H1 (cell line): ENCODE results near the gene C11orf42. TPM values are rescaled to one million over a fixed set of nuclear protein-coding genes. Genes with fewer than 3 reads are reported as not detected.

Experiments used
- EZH2 ChIP-seq: fragments of 200-600 bp; sonication (generic); IDR thresholded peaks from 2 replicates; pipeline ENCODE4 v1.7.1; 2012; ENCODE audit warnings: low read depth, mild to moderate bottlenecking, moderate library complexity, low read length, inconsistent platforms; ENCODE audit not compliant: severe bottlenecking
- HDAC6 ChIP-seq: IDR thresholded peaks from one replicate; pipeline ENCODE4 v1.7.1; 2012; ENCODE audit warnings: low read depth, mild to moderate bottlenecking, inconsistent platforms, low read length, moderate library complexity
- JUND ChIP-seq: IDR thresholded peaks from 2 replicates; pipeline ENCODE4 v1.6.1; 2011; ENCODE audit warnings: mild to moderate bottlenecking, improper control_type of control experiment, low read length
- POU5F1 ChIP-seq: IDR thresholded peaks from 2 replicates; pipeline ENCODE4 v1.6.1; 2011; ENCODE audit warnings: low read depth, mild to moderate bottlenecking, low read length, moderate library complexity
- RFX5 ChIP-seq: IDR thresholded peaks from 2 replicates; pipeline ENCODE4 v1.6.1; 2011; ENCODE audit warnings: low read depth, low read length, improper control_type of control experiment, borderline replicate concordance
- RXRA ChIP-seq: IDR thresholded peaks from 2 replicates; pipeline ENCODE4 v1.6.1; 2011; ENCODE audit warnings: low read depth, mild to moderate bottlenecking, low read length, moderate library complexity; ENCODE audit not compliant: insufficient read depth
- SP2 ChIP-seq: IDR thresholded peaks from 2 replicates; pipeline ENCODE4 v1.6.1; 2012; ENCODE audit warnings: mild to moderate bottlenecking, low read length, inconsistent platforms
- SP4 ChIP-seq: IDR thresholded peaks from 2 replicates; pipeline ENCODE4 v1.6.1; 2012; ENCODE audit warnings: low read length, inconsistent platforms
- TCF12 ChIP-seq: IDR thresholded peaks from 2 replicates; pipeline ENCODE4 v1.6.1; 2011; ENCODE audit warnings: low read depth, mild to moderate bottlenecking, low read length
- TEAD4 ChIP-seq: IDR thresholded peaks from 2 replicates; pipeline ENCODE4 v1.6.1; 2012; ENCODE audit warnings: low read depth, low read length, inconsistent platforms, mixed read lengths
- YY1 ChIP-seq: IDR thresholded peaks from 2 replicates; pipeline ENCODE4 v1.6.1; 2011; ENCODE audit warnings: low read depth, mild to moderate bottlenecking, low read length
- polyA plus RNA-seq, 7 experiments: library from polyadenylated mRNA; depleted of rRNA in 3 of 7; stranded (reverse) in 5 of 7; unstranded in 2 of 7; fragments of >200 nt in 5 of 7; fragments of 200-250 nt in 2 of 7; gene quantifications; 1 replicate in 5 of 7; 2 replicates in 1 of 7; 4 replicates in 1 of 7; pipeline versions ENCODE4 v1.2.1 to v1.2.3, GENCODE V29; 2011 to 2013; ENCODE audit warnings: missing spikeins in 2 of 7, mixed read lengths in 2 of 7
- total RNA-seq: library from RNA; stranded (reverse); fragmentation: NEBNext Ultra II Directional; extraction: Animal tissue kit (Norgen Biotek cat#: 25700); gene quantifications from 2 replicates; pipeline ENCODE4 v1.2.1, GENCODE V29; 2021
- TF ChIP-seq, protein P1 (sequence below): fragments of 300-600 bp; sonication (generic); IDR thresholded peaks from 2 replicates; pipeline ENCODE4 v1.7.1; 2012; ENCODE audit warnings: low read length, moderate library complexity, mild to moderate bottlenecking, inconsistent platforms; ENCODE audit not compliant: insufficient replicate concordance
- TF ChIP-seq, protein P2 (sequence below): IDR thresholded peaks from 2 replicates; pipeline ENCODE4 v1.6.1; 2012; ENCODE audit warnings: inconsistent platforms

Gene C11orf42
- total and polyA plus RNA-seq, 2 of the 8 experiments (the other 6 are each of a cell fraction or from before 2014, with no cell fraction given) = not detected

DNA sequence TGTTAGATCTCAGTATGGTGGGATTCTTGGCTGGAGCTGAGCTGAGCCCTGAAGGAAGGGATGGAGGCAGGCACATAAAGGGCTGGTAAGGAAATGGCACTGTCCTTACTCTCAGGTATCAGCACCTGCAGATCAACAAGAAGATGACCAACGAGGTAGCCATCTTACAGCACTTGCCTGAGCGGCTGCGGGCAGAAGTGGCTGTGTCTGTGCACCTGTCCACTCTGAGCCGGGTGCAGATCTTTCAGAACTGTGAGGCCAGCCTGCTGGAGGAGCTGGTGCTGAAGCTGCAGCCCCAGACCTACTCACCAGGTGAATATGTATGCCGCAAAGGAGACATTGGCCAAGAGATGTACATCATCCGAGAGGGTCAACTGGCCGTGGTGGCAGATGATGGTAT lies 36.0 kb downstream of the C11orf42 start (continued):
- TF ChIP-seq, protein P1, sequence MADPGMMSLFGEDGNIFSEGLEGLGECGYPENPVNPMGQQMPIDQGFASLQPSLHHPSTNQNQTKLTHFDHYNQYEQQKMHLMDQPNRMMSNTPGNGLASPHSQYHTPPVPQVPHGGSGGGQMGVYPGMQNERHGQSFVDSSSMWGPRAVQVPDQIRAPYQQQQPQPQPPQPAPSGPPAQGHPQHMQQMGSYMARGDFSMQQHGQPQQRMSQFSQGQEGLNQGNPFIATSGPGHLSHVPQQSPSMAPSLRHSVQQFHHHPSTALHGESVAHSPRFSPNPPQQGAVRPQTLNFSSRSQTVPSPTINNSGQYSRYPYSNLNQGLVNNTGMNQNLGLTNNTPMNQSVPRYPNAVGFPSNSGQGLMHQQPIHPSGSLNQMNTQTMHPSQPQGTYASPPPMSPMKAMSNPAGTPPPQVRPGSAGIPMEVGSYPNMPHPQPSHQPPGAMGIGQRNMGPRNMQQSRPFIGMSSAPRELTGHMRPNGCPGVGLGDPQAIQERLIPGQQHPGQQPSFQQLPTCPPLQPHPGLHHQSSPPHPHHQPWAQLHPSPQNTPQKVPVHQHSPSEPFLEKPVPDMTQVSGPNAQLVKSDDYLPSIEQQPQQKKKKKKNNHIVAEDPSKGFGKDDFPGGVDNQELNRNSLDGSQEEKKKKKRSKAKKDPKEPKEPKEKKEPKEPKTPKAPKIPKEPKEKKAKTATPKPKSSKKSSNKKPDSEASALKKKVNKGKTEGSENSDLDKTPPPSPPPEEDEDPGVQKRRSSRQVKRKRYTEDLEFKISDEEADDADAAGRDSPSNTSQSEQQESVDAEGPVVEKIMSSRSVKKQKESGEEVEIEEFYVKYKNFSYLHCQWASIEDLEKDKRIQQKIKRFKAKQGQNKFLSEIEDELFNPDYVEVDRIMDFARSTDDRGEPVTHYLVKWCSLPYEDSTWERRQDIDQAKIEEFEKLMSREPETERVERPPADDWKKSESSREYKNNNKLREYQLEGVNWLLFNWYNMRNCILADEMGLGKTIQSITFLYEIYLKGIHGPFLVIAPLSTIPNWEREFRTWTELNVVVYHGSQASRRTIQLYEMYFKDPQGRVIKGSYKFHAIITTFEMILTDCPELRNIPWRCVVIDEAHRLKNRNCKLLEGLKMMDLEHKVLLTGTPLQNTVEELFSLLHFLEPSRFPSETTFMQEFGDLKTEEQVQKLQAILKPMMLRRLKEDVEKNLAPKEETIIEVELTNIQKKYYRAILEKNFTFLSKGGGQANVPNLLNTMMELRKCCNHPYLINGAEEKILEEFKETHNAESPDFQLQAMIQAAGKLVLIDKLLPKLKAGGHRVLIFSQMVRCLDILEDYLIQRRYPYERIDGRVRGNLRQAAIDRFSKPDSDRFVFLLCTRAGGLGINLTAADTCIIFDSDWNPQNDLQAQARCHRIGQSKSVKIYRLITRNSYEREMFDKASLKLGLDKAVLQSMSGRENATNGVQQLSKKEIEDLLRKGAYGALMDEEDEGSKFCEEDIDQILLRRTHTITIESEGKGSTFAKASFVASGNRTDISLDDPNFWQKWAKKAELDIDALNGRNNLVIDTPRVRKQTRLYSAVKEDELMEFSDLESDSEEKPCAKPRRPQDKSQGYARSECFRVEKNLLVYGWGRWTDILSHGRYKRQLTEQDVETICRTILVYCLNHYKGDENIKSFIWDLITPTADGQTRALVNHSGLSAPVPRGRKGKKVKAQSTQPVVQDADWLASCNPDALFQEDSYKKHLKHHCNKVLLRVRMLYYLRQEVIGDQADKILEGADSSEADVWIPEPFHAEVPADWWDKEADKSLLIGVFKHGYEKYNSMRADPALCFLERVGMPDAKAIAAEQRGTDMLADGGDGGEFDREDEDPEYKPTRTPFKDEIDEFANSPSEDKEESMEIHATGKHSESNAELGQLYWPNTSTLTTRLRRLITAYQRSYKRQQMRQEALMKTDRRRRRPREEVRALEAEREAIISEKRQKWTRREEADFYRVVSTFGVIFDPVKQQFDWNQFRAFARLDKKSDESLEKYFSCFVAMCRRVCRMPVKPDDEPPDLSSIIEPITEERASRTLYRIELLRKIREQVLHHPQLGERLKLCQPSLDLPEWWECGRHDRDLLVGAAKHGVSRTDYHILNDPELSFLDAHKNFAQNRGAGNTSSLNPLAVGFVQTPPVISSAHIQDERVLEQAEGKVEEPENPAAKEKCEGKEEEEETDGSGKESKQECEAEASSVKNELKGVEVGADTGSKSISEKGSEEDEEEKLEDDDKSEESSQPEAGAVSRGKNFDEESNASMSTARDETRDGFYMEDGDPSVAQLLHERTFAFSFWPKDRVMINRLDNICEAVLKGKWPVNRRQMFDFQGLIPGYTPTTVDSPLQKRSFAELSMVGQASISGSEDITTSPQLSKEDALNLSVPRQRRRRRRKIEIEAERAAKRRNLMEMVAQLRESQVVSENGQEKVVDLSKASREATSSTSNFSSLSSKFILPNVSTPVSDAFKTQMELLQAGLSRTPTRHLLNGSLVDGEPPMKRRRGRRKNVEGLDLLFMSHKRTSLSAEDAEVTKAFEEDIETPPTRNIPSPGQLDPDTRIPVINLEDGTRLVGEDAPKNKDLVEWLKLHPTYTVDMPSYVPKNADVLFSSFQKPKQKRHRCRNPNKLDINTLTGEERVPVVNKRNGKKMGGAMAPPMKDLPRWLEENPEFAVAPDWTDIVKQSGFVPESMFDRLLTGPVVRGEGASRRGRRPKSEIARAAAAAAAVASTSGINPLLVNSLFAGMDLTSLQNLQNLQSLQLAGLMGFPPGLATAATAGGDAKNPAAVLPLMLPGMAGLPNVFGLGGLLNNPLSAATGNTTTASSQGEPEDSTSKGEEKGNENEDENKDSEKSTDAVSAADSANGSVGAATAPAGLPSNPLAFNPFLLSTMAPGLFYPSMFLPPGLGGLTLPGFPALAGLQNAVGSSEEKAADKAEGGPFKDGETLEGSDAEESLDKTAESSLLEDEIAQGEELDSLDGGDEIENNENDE = no peak
- no peak for TF ChIP-seq TCF12
- TF ChIP-seq RXRA = no peak
- TF ChIP-seq TEAD4 = no peak
- no peak for TF ChIP-seq EZH2
- TF ChIP-seq RFX5 = no peak
- no peak for TF ChIP-seq JUND
- no peak for TF ChIP-seq HDAC6
- no peak for TF ChIP-seq POU5F1
- TF ChIP-seq, protein P2, sequence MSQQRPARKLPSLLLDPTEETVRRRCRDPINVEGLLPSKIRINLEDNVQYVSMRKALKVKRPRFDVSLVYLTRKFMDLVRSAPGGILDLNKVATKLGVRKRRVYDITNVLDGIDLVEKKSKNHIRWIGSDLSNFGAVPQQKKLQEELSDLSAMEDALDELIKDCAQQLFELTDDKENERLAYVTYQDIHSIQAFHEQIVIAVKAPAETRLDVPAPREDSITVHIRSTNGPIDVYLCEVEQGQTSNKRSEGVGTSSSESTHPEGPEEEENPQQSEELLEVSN = no peak
- no peak for TF ChIP-seq SP2
- TF ChIP-seq SP4 = no peak
- no peak for TF ChIP-seq YY1
